M059J (cell line): Measurements from ENCODE around the gene BTBD7. TPM values are rescaled to one million over a fixed set of nuclear protein-coding genes. Genes with fewer than 3 reads are reported as not detected.

Experiments used
- DNase-seq: peaks from one replicate; pipeline ENCODE4 v3.0.0-alpha.2; 2012; ENCODE audit warnings: low read depth
- total RNA-seq: library from RNA; depleted of rRNA; stranded (reverse); fragments of >200 nt; shearing (Covaris generic); gene quantifications from 2 replicates; pipeline ENCODE4 v1.2.3, GENCODE V29; 2014; rRNA removed

Gene BTBD7, protein sequence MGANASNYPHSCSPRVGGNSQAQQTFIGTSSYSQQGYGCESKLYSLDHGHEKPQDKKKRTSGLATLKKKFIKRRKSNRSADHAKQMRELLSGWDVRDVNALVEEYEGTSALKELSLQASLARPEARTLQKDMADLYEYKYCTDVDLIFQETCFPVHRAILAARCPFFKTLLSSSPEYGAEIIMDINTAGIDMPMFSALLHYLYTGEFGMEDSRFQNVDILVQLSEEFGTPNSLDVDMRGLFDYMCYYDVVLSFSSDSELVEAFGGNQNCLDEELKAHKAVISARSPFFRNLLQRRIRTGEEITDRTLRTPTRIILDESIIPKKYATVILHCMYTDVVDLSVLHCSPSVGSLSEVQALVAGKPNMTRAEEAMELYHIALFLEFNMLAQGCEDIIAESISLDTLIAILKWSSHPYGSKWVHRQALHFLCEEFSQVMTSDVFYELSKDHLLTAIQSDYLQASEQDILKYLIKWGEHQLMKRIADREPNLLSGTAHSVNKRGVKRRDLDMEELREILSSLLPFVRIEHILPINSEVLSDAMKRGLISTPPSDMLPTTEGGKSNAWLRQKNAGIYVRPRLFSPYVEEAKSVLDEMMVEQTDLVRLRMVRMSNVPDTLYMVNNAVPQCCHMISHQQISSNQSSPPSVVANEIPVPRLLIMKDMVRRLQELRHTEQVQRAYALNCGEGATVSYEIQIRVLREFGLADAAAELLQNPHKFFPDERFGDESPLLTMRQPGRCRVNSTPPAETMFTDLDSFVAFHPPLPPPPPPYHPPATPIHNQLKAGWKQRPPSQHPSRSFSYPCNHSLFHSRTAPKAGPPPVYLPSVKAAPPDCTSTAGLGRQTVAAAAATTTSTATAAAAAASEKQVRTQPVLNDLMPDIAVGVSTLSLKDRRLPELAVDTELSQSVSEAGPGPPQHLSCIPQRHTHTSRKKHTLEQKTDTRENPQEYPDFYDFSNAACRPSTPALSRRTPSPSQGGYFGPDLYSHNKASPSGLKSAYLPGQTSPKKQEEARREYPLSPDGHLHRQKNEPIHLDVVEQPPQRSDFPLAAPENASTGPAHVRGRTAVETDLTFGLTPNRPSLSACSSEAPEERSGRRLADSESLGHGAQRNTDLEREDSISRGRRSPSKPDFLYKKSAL
- total RNA-seq: 8.2 and 9.4 TPM in 2 replicates

GRCh38 chr14:93332853-93333630 lies at the start of gene BTBD7:
Gene BTBD7 (minus strand): TSS chr14:93333036. CDS start chr14:93296051, 36,985 bp downstream.
- peak; percentile 89 for DNase-seq

GRCh38 chr14:93381644-93382043 lies 48.8 kb upstream of the BTBD7 start:
- DNase-seq: no peak

DNA sequence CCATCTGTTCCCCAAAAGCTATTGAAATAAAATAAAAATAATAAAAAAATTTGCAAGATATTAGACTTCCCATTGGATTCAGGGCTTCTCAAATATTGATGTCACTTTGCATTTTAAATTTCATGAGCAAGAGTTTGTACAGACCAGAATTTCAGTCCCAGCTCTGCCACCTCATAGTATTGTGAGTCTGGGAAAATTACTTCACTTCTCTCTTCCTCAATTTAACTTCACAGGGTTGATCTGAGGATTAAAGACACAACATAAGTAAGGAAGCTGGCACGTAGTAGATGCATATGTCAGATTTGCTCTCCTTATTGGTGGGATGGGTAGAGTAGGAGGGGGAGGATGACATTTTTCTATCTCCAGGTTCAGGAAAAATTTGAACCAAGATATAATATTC lies 47.0 kb upstream of the BTBD7 start:
- DNase-seq: no peak

DNA sequence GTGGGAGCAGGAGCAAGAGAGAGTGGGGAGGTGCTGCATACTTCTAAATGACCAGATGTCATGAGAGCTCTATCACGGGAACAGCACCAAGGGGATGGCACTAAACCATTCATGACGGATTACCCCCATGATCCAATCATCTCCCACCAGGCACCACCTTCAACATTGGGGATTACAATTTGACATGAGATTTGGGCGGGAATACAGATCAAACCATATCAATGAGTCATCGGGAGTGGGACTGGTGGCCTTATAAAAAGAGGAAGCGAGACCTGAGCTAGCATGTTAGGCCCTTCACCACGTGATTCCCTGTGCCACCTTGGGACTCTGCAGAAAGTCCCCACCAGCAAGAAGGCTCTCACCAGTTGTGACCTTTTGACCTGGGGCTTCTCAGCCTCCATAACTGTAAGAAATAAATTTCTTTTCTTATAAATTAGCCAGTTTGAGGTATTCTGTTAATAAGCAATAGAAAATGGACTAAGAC lies 42.9 kb upstream of the BTBD7 start:
- DNase-seq: no peak

DNA sequence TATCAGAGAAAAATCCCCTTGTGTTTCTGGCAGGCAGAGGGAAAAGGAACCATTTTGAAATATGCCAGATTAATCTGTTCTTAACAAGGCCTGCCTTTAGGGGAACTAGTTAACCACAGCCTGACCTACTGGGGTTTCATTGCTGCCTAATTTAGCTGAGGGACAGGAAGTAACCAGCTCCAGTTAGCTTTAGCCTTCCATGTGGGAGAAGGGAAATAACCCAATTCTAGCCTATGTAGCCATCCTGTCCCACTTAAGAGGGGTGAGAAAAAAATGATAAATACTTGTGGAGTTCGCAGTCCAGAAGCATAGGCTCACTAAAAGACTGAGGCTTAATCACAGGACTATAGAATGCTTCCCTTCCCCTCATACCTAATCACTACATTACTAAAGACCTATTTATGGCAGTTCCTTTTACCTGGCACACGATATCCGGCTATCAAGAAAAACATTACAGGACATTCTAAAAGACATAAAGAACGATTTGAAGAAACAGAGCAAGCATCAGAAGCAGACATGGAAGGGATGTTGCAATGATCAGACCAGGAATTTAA lies 37.0 kb upstream of the BTBD7 start:
- no peak for DNase-seq

DNA sequence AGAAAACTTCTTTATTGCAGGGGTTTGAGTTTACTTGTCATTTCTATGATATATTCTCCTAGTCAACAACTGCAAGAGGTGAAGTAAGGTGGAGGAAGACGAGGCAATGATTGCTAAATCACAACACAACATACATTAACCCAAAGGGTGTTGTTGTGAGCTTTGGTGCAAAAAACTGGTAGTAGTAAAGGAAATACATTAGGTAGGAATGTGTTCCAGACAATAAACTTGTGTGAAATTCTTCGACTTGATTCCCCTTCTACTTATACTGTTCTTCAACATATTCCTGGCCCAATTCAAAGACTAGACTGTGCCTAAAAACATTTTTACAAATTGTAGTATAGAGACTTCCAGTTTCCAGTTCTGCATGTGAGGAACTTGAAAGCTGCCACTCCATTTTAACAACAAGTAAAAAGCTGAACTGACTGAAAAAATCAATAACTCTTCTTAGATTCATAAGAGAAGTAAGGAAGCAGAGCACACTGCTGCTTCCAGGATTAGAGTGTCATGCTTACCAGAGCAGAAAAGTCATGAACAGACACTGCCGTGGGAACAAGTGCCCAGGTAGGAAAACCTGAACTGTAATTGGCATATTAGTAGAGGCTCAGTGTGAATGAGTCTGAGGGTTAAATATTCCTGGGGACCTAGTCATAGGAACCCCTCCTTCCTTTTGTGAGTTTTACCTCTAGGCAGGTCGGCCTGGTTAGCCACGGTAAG lies 36.3 kb upstream of the BTBD7 start:
- DNase-seq: no peak

DNA sequence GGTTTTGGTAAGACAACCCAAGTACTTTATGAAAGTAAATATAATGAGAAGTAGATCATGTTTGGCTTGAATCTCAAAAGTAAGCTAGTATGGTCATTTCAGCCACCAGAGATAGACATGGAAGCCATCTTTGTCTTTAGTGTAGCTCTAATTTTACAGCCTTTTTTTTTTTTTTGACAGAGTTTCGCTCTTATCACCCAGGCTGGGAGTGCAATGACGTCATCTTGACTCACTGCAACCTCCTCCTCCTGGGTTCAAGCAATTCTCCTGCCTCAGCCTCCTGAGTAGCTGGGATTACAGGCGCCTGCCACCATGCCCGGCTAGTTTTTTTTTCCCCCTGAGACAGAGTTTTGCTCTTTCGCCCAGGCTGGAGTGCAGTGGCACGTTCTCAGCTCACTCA lies 22.0 kb upstream of the BTBD7 start:
- peak; percentile 21 for DNase-seq

GRCh38 chr14:93348292-93348691 lies 15.5 kb upstream of the BTBD7 start:
- no peak for DNase-seq

GRCh38 chr14:93347850-93348249 lies 15.0 kb upstream of the BTBD7 start:
- DNase-seq: no peak

DNA sequence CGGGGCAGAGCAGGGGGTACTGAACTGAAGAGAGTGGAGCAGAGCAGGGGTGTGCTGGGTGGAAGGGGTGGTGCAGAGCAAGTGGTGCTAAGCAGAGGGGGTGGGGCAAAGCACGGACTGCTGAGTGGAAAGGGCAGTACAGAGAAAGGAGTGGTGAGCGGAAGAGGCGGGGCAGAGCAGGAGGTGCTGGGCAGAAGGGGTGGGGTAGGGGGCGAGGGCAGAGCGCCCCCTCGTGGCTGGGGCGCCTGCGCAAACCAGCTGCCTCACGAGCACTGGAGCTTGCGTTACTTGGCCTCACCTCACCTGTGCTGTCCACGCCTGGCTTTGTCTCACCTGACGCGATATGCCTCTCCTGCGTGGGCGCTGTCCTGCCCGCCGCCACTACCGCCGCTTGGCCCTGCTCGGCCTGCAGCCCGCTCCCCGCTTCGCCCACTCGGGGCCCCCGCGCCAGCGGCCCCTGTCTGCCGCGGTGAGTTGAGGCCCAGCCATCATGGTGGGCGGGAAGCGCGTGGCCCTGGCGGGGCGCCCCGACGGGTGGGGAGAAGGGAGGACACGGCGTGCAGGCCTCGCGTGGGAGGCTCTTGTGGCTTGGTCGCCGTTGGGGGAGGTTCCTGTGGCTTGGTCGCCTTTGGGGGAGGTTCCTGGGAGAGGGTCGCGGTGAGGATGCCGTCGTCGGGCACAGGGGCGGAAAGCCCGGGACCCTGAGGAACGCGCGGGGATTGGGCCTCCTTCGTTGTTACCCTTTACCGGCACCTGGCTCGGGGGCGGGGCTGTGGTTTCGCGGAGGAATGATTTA lies 14.3 kb upstream of the BTBD7 start, which contains the start of gene COX8C:
Gene COX8C, plus strand, starts transcription at position 257 of the 796 bp plus-strand sequence. Its CDS starts 87 bp downstream, at position 344.
- no peak for DNase-seq

DNA sequence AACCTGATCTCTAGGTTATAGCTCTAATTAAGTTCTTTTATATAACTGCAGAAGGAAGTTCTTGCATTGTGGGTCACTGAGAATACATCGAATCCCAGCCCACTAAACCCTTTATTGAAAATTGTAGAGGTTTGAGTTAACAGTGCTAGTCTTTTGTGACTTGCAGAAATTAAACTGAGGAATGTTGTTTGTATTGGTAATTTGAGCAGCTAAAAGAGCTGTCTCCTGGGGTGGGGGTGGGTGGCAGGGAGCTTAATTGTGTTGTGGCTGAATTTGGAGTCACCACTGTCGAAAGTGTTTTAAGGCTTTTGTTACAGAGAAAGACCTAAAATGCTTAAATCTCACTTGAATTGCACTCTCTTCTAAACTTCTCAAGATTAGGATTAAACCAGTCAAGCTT lies 11.0 kb upstream of the BTBD7 start:
- no peak for DNase-seq

DNA sequence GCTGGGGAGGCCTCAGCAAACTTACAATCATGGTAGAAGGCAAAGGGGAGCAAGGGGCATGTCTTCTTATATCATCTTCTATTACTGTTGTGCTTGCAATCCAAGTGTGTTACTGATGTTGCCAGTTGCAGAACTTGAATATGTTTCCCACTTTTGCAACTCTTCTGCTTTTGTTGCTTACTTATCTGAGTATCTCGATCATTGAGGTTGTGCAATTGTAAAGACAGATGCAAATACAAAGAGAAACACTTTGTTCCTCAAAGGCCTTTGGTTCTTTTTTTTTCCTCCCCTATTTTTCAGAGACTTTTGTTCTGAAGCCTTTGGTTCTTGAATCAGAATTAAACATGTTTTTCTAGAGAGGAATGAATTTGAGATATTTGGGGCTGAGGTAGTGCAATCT lies 10.4 kb upstream of the BTBD7 start:
- DNase-seq: no peak

- DNase-seq: no peak
Measured at GRCh38 chr14:93337884-93338283, 5.0 kb upstream of the BTBD7 start.

DNA sequence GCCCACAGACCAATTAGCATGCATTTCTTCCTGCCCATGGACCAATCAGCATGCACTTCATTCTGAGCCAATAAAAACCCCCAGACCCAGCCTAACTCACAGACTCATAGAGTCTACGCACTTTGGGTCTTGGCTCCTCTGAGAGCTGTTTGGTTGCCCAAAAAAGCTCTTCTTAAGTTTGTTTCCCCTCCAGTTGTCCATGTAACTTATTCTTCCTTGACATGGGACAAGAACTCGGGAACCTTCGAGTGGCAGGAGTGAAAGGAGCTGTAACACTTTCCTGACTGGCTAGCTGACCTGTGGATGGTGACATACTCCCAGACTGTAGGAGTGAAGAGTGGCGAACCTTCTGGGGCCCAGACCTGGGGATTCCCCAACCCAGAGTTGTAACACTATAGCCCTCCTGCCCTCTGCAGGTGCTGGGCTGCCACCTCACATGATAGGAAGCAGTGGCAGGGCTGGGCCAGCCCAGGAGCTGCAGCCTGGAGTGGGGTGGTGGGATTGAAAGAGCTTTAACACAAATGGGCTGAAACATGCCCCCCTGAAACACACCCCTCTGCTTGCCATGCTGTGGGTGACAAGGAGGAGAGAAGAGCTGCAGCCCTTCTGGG lies 4.4 kb upstream of the BTBD7 start:
- no peak for DNase-seq

GRCh38 chr14:93333631-93334103 lies 831 bp upstream of the BTBD7 start:
- no peak for DNase-seq

DNA sequence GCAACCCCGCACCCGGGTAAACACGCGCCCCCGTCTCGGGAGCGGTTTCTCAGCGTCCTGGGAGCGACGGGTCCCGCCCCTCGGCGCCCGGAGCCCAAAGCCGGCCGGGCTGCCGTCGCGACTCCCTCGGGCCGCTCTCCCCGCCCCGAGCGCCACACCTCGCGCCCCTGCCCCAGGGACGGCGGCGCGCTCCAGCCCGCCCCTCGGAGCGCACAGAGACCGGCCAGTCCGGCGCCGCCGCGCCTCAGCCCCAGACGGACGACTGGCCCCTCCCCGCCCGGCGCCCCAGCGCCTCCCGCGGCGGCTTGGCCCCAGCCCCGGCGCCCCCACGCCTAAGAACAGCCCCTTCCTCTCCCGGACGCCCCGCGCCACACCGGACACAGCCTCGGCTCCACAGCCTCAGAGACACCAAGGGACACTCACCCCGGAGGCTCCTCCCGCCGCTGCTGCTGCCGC lies 411 bp downstream of the BTBD7 start:
- DNase-seq: peak; percentile 43

DNA sequence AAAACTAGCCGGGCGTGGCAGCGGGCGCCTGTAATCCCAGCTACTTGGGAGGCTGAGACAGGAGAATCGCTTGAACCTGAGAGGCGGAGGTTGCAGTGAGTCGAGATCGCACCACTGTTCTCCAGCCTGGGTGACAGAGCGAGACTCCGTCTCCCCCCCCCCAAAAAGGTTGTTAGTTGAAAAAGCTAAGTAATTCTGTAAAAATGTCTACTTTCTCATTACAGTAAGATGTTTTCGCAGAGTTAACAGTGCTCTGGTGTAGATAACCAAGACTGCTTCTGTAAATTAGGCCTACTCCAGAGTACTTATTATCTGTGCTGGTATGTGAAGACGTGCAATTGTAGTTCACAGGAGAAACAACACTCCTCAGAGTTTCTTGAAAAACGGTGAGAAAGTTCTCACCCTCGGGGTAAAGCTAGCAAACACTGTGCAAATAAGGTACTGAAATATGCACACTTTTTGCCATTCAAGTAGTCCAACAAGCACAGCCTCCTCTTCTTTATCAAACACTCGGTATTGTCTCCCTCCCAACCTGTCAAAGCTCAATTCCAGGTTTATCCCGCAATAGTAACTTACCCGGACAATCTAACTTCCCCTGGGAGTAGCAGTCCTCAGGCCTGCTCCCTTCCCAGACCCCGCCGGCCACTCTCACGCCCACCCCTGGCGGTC lies 974 bp downstream of the BTBD7 start:
- DNase-seq: peak; percentile 6
